PC-9 (cell line): ENCODE data around the gene TMTC2. TPM values are rescaled to one million over a fixed set of nuclear protein-coding genes. Genes with fewer than 3 reads are reported as not detected.

Experiments
- BruUV-seq: library from RNA; stranded (reverse); fragments of 400-500 nt; replicated peaks from 2 replicates; lab custom pipeline; 2021; lab: Mats Ljungman, UMichigan
- CTCF ChIA-PET: fragments of 300-600 bp; sonication (Branson Sonifier 250); formaldehyde crosslinking; loops from one replicate; lab custom pipeline; 2022; ENCODE audit warnings: antibody characterized with exemption; lab: Charles Lee
- POLR2A ChIA-PET: fragments of 300-600 bp; sonication (Branson Sonifier 250); formaldehyde crosslinking; loops from one replicate; lab custom pipeline; 2022; ENCODE audit warnings: antibody characterized with exemption; ENCODE audit not compliant: unreplicated experiment; lab: Charles Lee
- DNase-seq, 2 experiments: peaks; one replicate each; pipeline versions ENCODE4 v3.0.0 to v3.0.0-alpha.2; 2015 to 2022; ENCODE audit warnings: mixed read lengths in 1 of 2
- H2AFZ ChIP-seq: fragments of 200-600 bp; sonication (generic); 2 replicates; pipeline ENCODE4 v1.8.1; 2017; ENCODE audit warnings: antibody characterized with exemption
- H3F3A ChIP-seq: fragments of 200-600 bp; sonication (generic); 2 replicates; pipeline ENCODE4 v1.8.1; 2017; ENCODE audit warnings: antibody characterized with exemption, mild to moderate bottlenecking, low read depth; ENCODE audit not compliant: insufficient read depth
- H3K27ac ChIP-seq: fragments of 200-600 bp; sonication (generic); 2 replicates; pipeline ENCODE4 v1.6.1; 2016; ENCODE audit warnings: mixed run types
- H3K27me3 ChIP-seq: fragments of 200-600 bp; sonication (generic); 2 replicates; pipeline ENCODE4 v1.6.1; 2016; ENCODE audit warnings: low read depth, mixed run types; ENCODE audit not compliant: insufficient read depth
- H3K36me3 ChIP-seq: fragments of 200-600 bp; sonication (generic); 2 replicates; pipeline ENCODE4 v1.6.1; 2016; ENCODE audit warnings: low read depth, mixed run types
- H3K4me1 ChIP-seq: fragments of 200-600 bp; sonication (generic); replicated peaks from 2 replicates; pipeline ENCODE4 v1.6.1; 2016; ENCODE audit warnings: mixed run types; ENCODE audit not compliant: insufficient read depth
- H3K4me2 ChIP-seq: fragments of 200-600 bp; sonication (generic); 2 replicates; pipeline ENCODE4 v1.6.1; 2017; ENCODE audit warnings: mixed run types
- H3K4me3 ChIP-seq: fragments of 200-600 bp; sonication (generic); 2 replicates; pipeline ENCODE4 v1.6.1; 2016; ENCODE audit warnings: mixed run types
- H3K79me2 ChIP-seq: fragments of 200-600 bp; sonication (generic); 2 replicates; pipeline ENCODE4 v1.6.1; 2017; ENCODE audit warnings: low read depth, mixed run types
- H3K9me2 ChIP-seq: fragments of 200-600 bp; sonication (generic); 2 replicates; pipeline ENCODE4 v1.8.1; 2017; ENCODE audit warnings: mild to moderate bottlenecking; ENCODE audit not compliant: insufficient read depth
- H3K9me3 ChIP-seq: fragments of 200-600 bp; sonication (generic); 2 replicates; pipeline ENCODE4 v1.8.1; 2016; ENCODE audit warnings: low read depth; ENCODE audit not compliant: insufficient read depth
- H4K20me1 ChIP-seq: fragments of 200-600 bp; sonication (generic); 2 replicates; pipeline ENCODE4 v1.8.1; 2017; ENCODE audit not compliant: insufficient read depth
- CTCF ChIP-seq: fragments of 200-600 bp; sonication (generic); conservative IDR thresholded peaks from 2 replicates; pipeline ENCODE4 v1.6.1; 2017; ENCODE audit warnings: mixed run types, antibody characterized with exemption, mild to moderate bottlenecking, moderate library complexity
- EZH2 ChIP-seq: fragments of 200-600 bp; sonication (generic); IDR thresholded peaks from 2 replicates; pipeline ENCODE4 v1.8.0; 2017; ENCODE audit warnings: antibody characterized with exemption, low read depth
- intact Hi-C: fragments of 100-400 bp; cut with micrococcal nuclease; formaldehyde crosslinking; loops from one replicate; pipeline ENCODE4 v1.10.0; 2022; ENCODE audit not compliant: unreplicated experiment
- total RNA-seq: library from RNA; stranded (reverse); gene quantifications from 2 replicates; pipeline ENCODE4 v1.2.3, GENCODE V29; 2021

TMTC2 gene
- total RNA-seq, 1 experiment from 2014 or later = 8.6 TPM

GRCh38 chr12:83018088-83018487, 331.4 kb downstream of the TMTC2 start:
- H3K4me3 ChIP-seq = no peak overlapping the region
- no peaks in the 10 kb centered on the region for H3K79me2 ChIP-seq
- intact Hi-C loops = no loop called here
- BruUV-seq = no TSS peak
- ChIA-PET CTCF (no interaction called here), POLR2A (no interaction called here)
- no peak for TF ChIP-seq EZH2
- no peaks in the 10 kb centered on the region for H3K9me2 ChIP-seq
- H4K20me1 ChIP-seq = no peaks in the 10 kb centered on the region
- DNase-seq = no peak
- H3K27me3 ChIP-seq = no peaks in the 10 kb centered on the region
- H3K36me3 ChIP-seq = no peaks in the 10 kb centered on the region; the same call in 1 of the 2 replicates
- no peak overlapping the region for H3K4me2 ChIP-seq
- no peak overlapping the region for H2AFZ ChIP-seq
- peaks cover 19% of the 10 kb centered on the region for H3K4me1 ChIP-seq
- H3K9me3 ChIP-seq = no peaks in the 10 kb centered on the region; the same call in 1 of the 2 replicates
- H3F3A ChIP-seq = peaks cover 14% of the 10 kb centered on the region; the same call in 1 of the 2 replicates
- no peak overlapping the region for H3K27ac ChIP-seq

GRCh38 chr12:83027021-83027723, 340.5 kb downstream of the TMTC2 start:
- Histone ChIP-seq H3K9me3 (no peaks in the 10 kb centered on the region), H3F3A (no peaks in the 10 kb centered on the region), H3K4me1 (no peaks in the 10 kb centered on the region), H3K79me2 (no peaks in the 10 kb centered on the region), H3K36me3 (no peaks in the 10 kb centered on the region), H3K27me3 (no peaks in the 10 kb centered on the region), H3K4me3 (no peak overlapping the region), H3K4me2 (no peak overlapping the region), H2AFZ (no peak overlapping the region), H3K27ac (no peak overlapping the region), H4K20me1 (no peaks in the 10 kb centered on the region), H3K9me2 (no peaks in the 10 kb centered on the region)
- DNase-seq = no peak
- ChIA-PET CTCF (no interaction called here), POLR2A (no interaction called here)
- TF ChIP-seq CTCF (no peak), EZH2 (no peak)
- intact Hi-C loops = no loop called here
- no TSS peak for BruUV-seq

- no peaks in the 10 kb centered on the region for H3K9me3 ChIP-seq
- BruUV-seq = no TSS peak
- no peaks in the 10 kb centered on the region for H3K4me1 ChIP-seq
- H2AFZ ChIP-seq = no peak overlapping the region
- intact Hi-C loops = no loop called here
- H3K4me3 ChIP-seq = no peak overlapping the region
- no peaks in the 10 kb centered on the region for H3K79me2 ChIP-seq
- ChIA-PET POLR2A (interaction anchor here (0.6 kb wide), 1 partner anchor 378 kb away, joined by 6 read pairs; no protein-coding TSS in a partner anchor), CTCF (interaction anchor here (0.6 kb wide), 1 partner anchor 1126 kb away, joined by 3 read pairs; no protein-coding TSS in a partner anchor)
- H3K27me3 ChIP-seq = no peaks in the 10 kb centered on the region
- H3K9me2 ChIP-seq = no peaks in the 10 kb centered on the region; the same call in 1 of the 2 replicates
- H4K20me1 ChIP-seq = no peaks in the 10 kb centered on the region
- H3K4me2 ChIP-seq = no peak overlapping the region
- no peaks in the 10 kb centered on the region for H3F3A ChIP-seq
- no peak for DNase-seq
- H3K36me3 ChIP-seq = no peaks in the 10 kb centered on the region
- TF ChIP-seq CTCF (no peak), EZH2 (no peak)
- H3K27ac ChIP-seq = no peak overlapping the region
These were observed 344.5 kb downstream of the TMTC2 start for GRCh38 chr12:83031196-83031595.
